K562 (cell line): ENCODE measurements around the gene TMSB10. TPM values are rescaled to one million over a fixed set of nuclear protein-coding genes. Genes with fewer than 3 reads are reported as not detected.
A peak's percentile ranks its signal among the peaks of the same experiment; 100 is the strongest.

Source experiments
- ARID1B ChIP-seq: fragments of 450-650 bp; IDR thresholded peaks from 2 replicates; pipeline ENCODE4 v1.6.1; 2016; ENCODE audit warnings: antibody characterized with exemption, mild to moderate bottlenecking, inconsistent platforms
- ATF4 ChIP-seq: fragments of 450-650 bp; formaldehyde crosslinking; IDR thresholded peaks from 2 replicates; pipeline ENCODE4 v1.4.0; 2022; ENCODE audit warnings: mild to moderate bottlenecking, moderate library complexity
- CREB5 ChIP-seq: fragments of 250-450 bp; sonication (Bioruptor Pico); IDR thresholded peaks from 2 replicates; pipeline ENCODE4 v1.5.0; 2020; ENCODE audit warnings: mild to moderate bottlenecking
- EHMT2 ChIP-seq: fragments of 450-650 bp; IDR thresholded peaks from 2 replicates; pipeline ENCODE4 v1.6.1; 2018; ENCODE audit warnings: antibody characterized with exemption
- EWSR1 ChIP-seq: fragments of 450-650 bp; IDR thresholded peaks from 2 replicates; pipeline ENCODE4 v1.6.1; 2018; ENCODE audit warnings: borderline replicate concordance, mild to moderate bottlenecking, low read depth, moderate library complexity; ENCODE audit not compliant: partially characterized antibody
- FOXA1 ChIP-seq: fragments of 450-650 bp; IDR thresholded peaks from 2 replicates; pipeline ENCODE4 v1.6.1; 2016; ENCODE audit warnings: mild to moderate bottlenecking, borderline replicate concordance
- GTF2F1 ChIP-seq: IDR thresholded peaks from 2 replicates; pipeline ENCODE4 v1.6.1; 2011; ENCODE audit warnings: low read depth, low read length, improper control_type of control experiment
- HMBOX1 ChIP-seq: sonication (generic); IDR thresholded peaks from 2 replicates; pipeline ENCODE4 v1.6.1; 2016
- HNRNPK ChIP-seq: fragments of 200-400 bp; formaldehyde crosslinking; IDR thresholded peaks from one replicate; pipeline ENCODE4 v1.6.1; 2018; ENCODE audit warnings: mild to moderate bottlenecking, low read depth, low read length; ENCODE audit not compliant: poor library complexity, severe bottlenecking
- ILF3 ChIP-seq: fragments of 450-650 bp; IDR thresholded peaks from 2 replicates; pipeline ENCODE4 v1.6.1; 2018; ENCODE audit warnings: antibody characterized with exemption, mild to moderate bottlenecking, moderate library complexity, borderline replicate concordance
- IRF9 ChIP-seq: fragments of 450-650 bp; IDR thresholded peaks from 2 replicates; pipeline ENCODE4 v1.6.1; 2016; ENCODE audit warnings: missing biosample characterization, missing genetic modification characterization
- KLF1 ChIP-seq: fragments of 450-650 bp; IDR thresholded peaks from 2 replicates; pipeline ENCODE4 v1.6.1; 2016; ENCODE audit warnings: missing genetic modification characterization, missing compliant biosample characterization
- L3MBTL2 ChIP-seq: fragments of 450-650 bp; IDR thresholded peaks from 2 replicates; pipeline ENCODE4 v1.6.1; 2016; ENCODE audit warnings: mild to moderate bottlenecking, moderate library complexity
- NCOA4 ChIP-seq: fragments of 450-650 bp; IDR thresholded peaks from 2 replicates; pipeline ENCODE4 v1.6.1; 2018; ENCODE audit warnings: mild to moderate bottlenecking; ENCODE audit not compliant: partially characterized antibody
- NRF1 ChIP-seq, 2 experiments: fragments of 450-650 bp; IDR thresholded peaks in 1 of 2; conservative IDR thresholded peaks in 1 of 2; 2 replicates each; pipeline ENCODE4 v1.6.1; 2014; ENCODE audit warnings: mild to moderate bottlenecking in 2 of 2
- SMARCB1 ChIP-seq: IDR thresholded peaks from 2 replicates; pipeline ENCODE4 v1.6.1; 2011; ENCODE audit warnings: improper control_type of control experiment, low read depth; ENCODE audit not compliant: insufficient read length
- YY1 ChIP-seq, 3 experiments: IDR thresholded peaks; 2 replicates each; pipeline ENCODE4 v1.6.1; 2011; ENCODE audit warnings: low read length in 2 of 3, mild to moderate bottlenecking in 2 of 3, moderate library complexity in 2 of 3, borderline replicate concordance in 1 of 3, control low read depth in 1 of 3, low read depth in 1 of 3; ENCODE audit not compliant: insufficient read depth in 3 of 3, insufficient replicate concordance in 2 of 3, control insufficient read depth in 1 of 3, insufficient read length in 1 of 3; ENCODE audit errors: extremely low read depth in 1 of 3
- ZC3H4 ChIP-seq: sonication (generic); formaldehyde crosslinking; IDR thresholded peaks from 2 replicates; pipeline ENCODE4 v1.9.0; 2021; ENCODE audit warnings: missing genetic modification reagents, borderline replicate concordance
- ZFP36 ChIP-seq: fragments of 150-350 bp; IDR thresholded peaks from 2 replicates; pipeline ENCODE4 v1.6.1; 2018; ENCODE audit warnings: low read length, low read depth; ENCODE audit not compliant: partially characterized antibody
- ZKSCAN3 ChIP-seq: fragments of 250-450 bp; sonication (Bioruptor Pico); IDR thresholded peaks from 2 replicates; pipeline ENCODE4 v1.4.0; 2020
- ZNF24 ChIP-seq: fragments of 450-650 bp; IDR thresholded peaks from 2 replicates; pipeline ENCODE4 v1.6.1; 2016
- ZNF668 ChIP-seq: fragments of 250-450 bp; sonication (Bioruptor Pico); IDR thresholded peaks from 2 replicates; pipeline ENCODE4 v1.8.0; 2022; ENCODE audit warnings: mild to moderate bottlenecking, inconsistent platforms
- ZSCAN29 ChIP-seq: fragments of 450-650 bp; IDR thresholded peaks from 2 replicates; pipeline ENCODE4 v1.6.1; 2017
- polyA plus RNA-seq, 8 experiments: library from polyadenylated mRNA; depleted of rRNA in 4 of 8; stranded (reverse) in 5 of 8; unstranded in 3 of 8; fragments of >200 nt; fragmentation: Nextera tagmentation in 2 of 8; fragmentation: Illumina TruSeq in 1 of 8; extraction: Ambion mirVana in 2 of 8; extraction: Trizol in 1 of 8; gene quantifications; 2 replicates each; pipeline versions ENCODE4 v1.2.1 to v1.2.3, GENCODE V29; 2011 to 2014; ENCODE audit warnings: inconsistent platforms in 1 of 8, missing spikeins in 1 of 8
- total RNA-seq, 7 experiments: library from RNA; depleted of rRNA in 6 of 7; stranded (reverse); fragments of >200 nt in 6 of 7; fragmentation: Illumina TruSeq in 2 of 7; extraction: Trizol in 2 of 7; gene quantifications; 2 replicates each; pipeline versions ENCODE4 v1.2.1 to v1.2.3, GENCODE V29; 2011 to 2021; ENCODE audit warnings: low replicate concordance in 1 of 7

TMSB10 gene
- total and polyA plus RNA-seq, 9 of the 15 experiments (the other 6 are each of a cell fraction or from before 2014, with no cell fraction given): 382 to 2,226 (median 959) TPM

- TF ChIP-seq ZFP36: peak; percentile 4
- peak; percentile 96 for TF ChIP-seq KLF1
- TF ChIP-seq ZNF668: no peak
- TF ChIP-seq ATF4 (CRISPR knock-in tag): no peak
- TF ChIP-seq GTF2F1: peak; percentile 70
- no peak for TF ChIP-seq EHMT2
- peak in 1 of 3 experiments; percentile 41 for TF ChIP-seq YY1 (IDR thresholded peaks at IDR 0.05; ENCODE audit: borderline replicate concordance in 1 of 3, control insufficient read depth in 1 of 3, extremely low read depth in 1 of 3, insufficient read depth in 3 of 3, insufficient read length in 1 of 3, insufficient replicate concordance in 2 of 3, low read depth in 1 of 3, low read length in 2 of 3)
- TF ChIP-seq ZC3H4 (CRISPR knock-in tag): no peak
- no peak for TF ChIP-seq FOXA1
- peak; percentile 70 for TF ChIP-seq ARID1B
- peak; percentile 61 for TF ChIP-seq L3MBTL2
- TF ChIP-seq ZKSCAN3 (CRISPR knock-in tag): no peak
- peak; percentile 74 to 76 for TF ChIP-seq NRF1 (conservative IDR thresholded peaks at IDR 0.05 in 1 of 2, IDR thresholded peaks at IDR 0.05 in 1 of 2)
- TF ChIP-seq NCOA4: no peak
- TF ChIP-seq IRF9 (tag): no peak
- no peak for TF ChIP-seq HMBOX1
- no peak for TF ChIP-seq SMARCB1
- TF ChIP-seq CREB5 (CRISPR knock-in tag): no peak
- TF ChIP-seq EWSR1: no peak
- TF ChIP-seq ZSCAN29: no peak
- TF ChIP-seq HNRNPK: no peak
- TF ChIP-seq ILF3: peak; percentile 31; the same call in 1 of the 2 replicates
- 0 out of 2 replicates have a peak, but pooled peaks have one; percentile 44 for TF ChIP-seq ZNF24
These were observed at the start of gene TMSB10 (continued) for GRCh38 chr2:84905181-84906107.
